H1 (cell line): ENCODE results near the gene HOXD11. TPM values are rescaled to one million over a fixed set of nuclear protein-coding genes. Genes with fewer than 3 reads are reported as not detected.
A peak's percentile ranks its signal among the peaks of the same experiment; 100 is the strongest.

Experiments
- CTCF ChIA-PET: fragments of 300-600 bp; sonication (Branson Sonifier 250); formaldehyde crosslinking; loops from one replicate; lab custom pipeline; 2021; ENCODE audit not compliant: partially characterized antibody; lab: Charles Lee
- POLR2A ChIA-PET: fragments of 300-600 bp; sonication (Branson Sonifier 250); formaldehyde crosslinking; loops from one replicate; lab custom pipeline; 2021; ENCODE audit warnings: inconsistent platforms; ENCODE audit not compliant: partially characterized antibody; lab: Charles Lee
- DNase-seq, 2 experiments: peaks; one replicate each; pipeline versions ENCODE4 v3.0.0 to v3.0.0-alpha.2; 2010 to 2022; ENCODE audit warnings: low spot score in 2 of 2, low read depth in 1 of 2, mixed read lengths in 1 of 2
- FAIRE-seq: peaks from 2 replicates; lab custom pipeline; 2011; peaks lifted over from hg19 to GRCh38; lab: Jason Lieb, UNC
- H2AFZ ChIP-seq: 2 replicates; pipeline ENCODE4 v1.8.1; 2012; ENCODE audit warnings: low read length, inconsistent platforms
- H2AK5ac ChIP-seq: 2 replicates; pipeline ENCODE4 v1.6.1; 2013; ENCODE audit warnings: low read depth, low read length
- H2BK120ac ChIP-seq: replicated peaks from 2 replicates; pipeline ENCODE3; 2013; ENCODE audit warnings: low read depth, low read length, inconsistent platforms
- H2BK12ac ChIP-seq: 2 replicates; pipeline ENCODE4 v1.6.1; 2013; ENCODE audit warnings: low read depth, low read length
- H2BK15ac ChIP-seq: 2 replicates; pipeline ENCODE4 v1.6.1; 2013; ENCODE audit warnings: low read length
- H2BK20ac ChIP-seq: 2 replicates; pipeline ENCODE4 v1.6.1; 2013; ENCODE audit warnings: low read length
- H2BK5ac ChIP-seq: 2 replicates; pipeline ENCODE4 v1.6.1; 2013; ENCODE audit warnings: low read depth, low read length
- H3K14ac ChIP-seq: 2 replicates; pipeline ENCODE4 v1.6.1; 2013; ENCODE audit warnings: inconsistent platforms; ENCODE audit not compliant: insufficient read length
- H3K18ac ChIP-seq: 2 replicates; pipeline ENCODE4 v1.6.1; 2013; ENCODE audit warnings: low read length; ENCODE audit errors: extremely low read depth
- H3K23ac ChIP-seq: 2 replicates; pipeline ENCODE4 v1.6.1; 2013; ENCODE audit warnings: inconsistent platforms; ENCODE audit not compliant: insufficient read length
- H3K23me2 ChIP-seq: 2 replicates; pipeline ENCODE4 v1.6.1; 2013; ENCODE audit warnings: low read depth, low read length
- H3K27ac ChIP-seq: 2 replicates; pipeline ENCODE4 v1.6.1; 2011; ENCODE audit warnings: low read depth, low read length, inconsistent platforms
- H3K27me3 ChIP-seq, 4 experiments: replicated peaks in 1 of 4; 1 replicate in 1 of 4; 2 replicates in 3 of 4; pipeline versions ENCODE4 v1.6.1 to v1.8.1; 2011 to 2013; ENCODE audit warnings: low read length in 3 of 4, mild to moderate bottlenecking in 3 of 4, inconsistent platforms in 2 of 4, mixed read lengths in 2 of 4, moderate library complexity in 1 of 4; ENCODE audit not compliant: control insufficient read depth in 3 of 4, insufficient read depth in 3 of 4; ENCODE audit errors: extremely low read depth in 1 of 4
- H3K36me3 ChIP-seq, 4 experiments: 2 replicates each; pipeline versions ENCODE4 v1.6.1 to v1.8.1; 2011 to 2013; ENCODE audit warnings: mild to moderate bottlenecking in 4 of 4, low read length in 3 of 4, moderate library complexity in 2 of 4, control low read depth in 1 of 4, inconsistent platforms in 1 of 4; ENCODE audit not compliant: insufficient read depth in 4 of 4, control insufficient read depth in 2 of 4
- H3K4ac ChIP-seq: replicated peaks from 2 replicates; pipeline ENCODE3; 2013; ENCODE audit warnings: low read length, low read depth, mixed read lengths, inconsistent platforms; ENCODE audit not compliant: insufficient read length
- H3K4me1 ChIP-seq, 4 experiments: replicated peaks in 1 of 4; 1 replicate in 1 of 4; 2 replicates in 3 of 4; pipeline versions ENCODE4 v1.6.1 to v1.8.1; 2011 to 2013; ENCODE audit warnings: low read length in 3 of 4, inconsistent platforms in 2 of 4, mixed read lengths in 1 of 4; ENCODE audit not compliant: insufficient read depth in 4 of 4, control insufficient read depth in 3 of 4
- H3K4me2 ChIP-seq, 2 experiments: 2 replicates each; pipeline versions ENCODE4 v1.6.1 to v1.8.1; 2011 to 2013; ENCODE audit warnings: low read depth in 2 of 2, low read length in 2 of 2, control low read depth in 1 of 2, inconsistent platforms in 1 of 2, mild to moderate bottlenecking in 1 of 2; ENCODE audit not compliant: insufficient read depth in 1 of 2
- H3K4me3 ChIP-seq, 4 experiments: fragments of 200-600, 300-600 bp in 1 of 4; sonication (generic), shearing (Covaris generic), sonication (Bioruptor Twin) in 1 of 4; 2 replicates each; pipeline versions ENCODE4 v1.5.1 to v1.8.1; 2011 to 2016; ENCODE audit warnings: low read length in 4 of 4, low read depth in 3 of 4, control low read depth in 2 of 4, inconsistent platforms in 2 of 4, mild to moderate bottlenecking in 2 of 4, mixed read lengths in 1 of 4, moderate library complexity in 1 of 4; ENCODE audit not compliant: insufficient read depth in 2 of 4; ENCODE audit errors: extremely low read depth in 1 of 4
- H3K56ac ChIP-seq: replicated peaks from 2 replicates; pipeline ENCODE3; 2013; ENCODE audit warnings: low read depth, mild to moderate bottlenecking, mixed read lengths, low read length, inconsistent platforms; ENCODE audit not compliant: insufficient read length
- H3K79me1 ChIP-seq: 2 replicates; pipeline ENCODE4 v1.6.1; 2013; ENCODE audit warnings: low read depth, low read length, control low read depth
- H3K79me2 ChIP-seq, 2 experiments: 2 replicates each; pipeline versions ENCODE4 v1.6.1 to v1.8.1; 2012 to 2013; ENCODE audit warnings: low read length in 2 of 2, mild to moderate bottlenecking in 2 of 2, inconsistent platforms in 1 of 2; ENCODE audit not compliant: insufficient read depth in 2 of 2, control insufficient read depth in 1 of 2
- H3K9ac ChIP-seq, 4 experiments: replicated peaks in 1 of 4; 1 replicate in 1 of 4; 2 replicates in 3 of 4; pipeline versions ENCODE4 v1.6.1 to v1.8.1; 2011 to 2013; ENCODE audit warnings: low read depth in 3 of 4, low read length in 3 of 4, control low read depth in 2 of 4, mild to moderate bottlenecking in 2 of 4, moderate library complexity in 2 of 4, inconsistent platforms in 1 of 4; ENCODE audit errors: extremely low read depth in 1 of 4
- H3K9me3 ChIP-seq, 2 experiments: 2 replicates each; pipeline versions ENCODE4 v1.6.1 to v1.8.1; 2012 to 2013; ENCODE audit warnings: mild to moderate bottlenecking in 2 of 2, moderate library complexity in 2 of 2, control low read depth in 1 of 2, inconsistent platforms in 1 of 2, low read depth in 1 of 2, low read length in 1 of 2, mixed read lengths in 1 of 2; ENCODE audit not compliant: insufficient read depth in 2 of 2
- H4K20me1 ChIP-seq, 2 experiments: replicated peaks in 1 of 2; 2 replicates each; pipeline versions ENCODE3 to v1.8.1; 2011 to 2013; ENCODE audit warnings: inconsistent platforms in 2 of 2, low read length in 2 of 2, mild to moderate bottlenecking in 1 of 2; ENCODE audit not compliant: insufficient read depth in 2 of 2, control insufficient read depth in 1 of 2
- H4K5ac ChIP-seq: 2 replicates; pipeline ENCODE4 v1.6.1; 2013; ENCODE audit warnings: low read length, low read depth, mixed read lengths, inconsistent platforms; ENCODE audit not compliant: insufficient read length
- H4K8ac ChIP-seq: 2 replicates; pipeline ENCODE4 v1.8.0; 2013; ENCODE audit warnings: mild to moderate bottlenecking, moderate library complexity, low read length, inconsistent platforms; ENCODE audit not compliant: insufficient read depth; ENCODE audit errors: extremely low read depth
- H4K91ac ChIP-seq: replicated peaks from 2 replicates; pipeline ENCODE3; 2013; ENCODE audit warnings: low read length, mixed read lengths, inconsistent platforms; ENCODE audit not compliant: insufficient read length
- CBX8 ChIP-seq: fragments of 300-800, 300-1000 bp; sonication (generic); IDR thresholded peaks from 2 replicates; pipeline ENCODE4 v1.7.1; 2016; ENCODE audit warnings: low read depth, low read length, borderline replicate concordance
- CHD1 ChIP-seq: IDR thresholded peaks from 2 replicates; pipeline ENCODE4 v1.6.1; 2012; ENCODE audit warnings: low read depth, low read length, improper control_type of control experiment
- CREB1 ChIP-seq: IDR thresholded peaks from 2 replicates; pipeline ENCODE4 v1.6.1; 2012; ENCODE audit warnings: inconsistent platforms
- EZH2 ChIP-seq: fragments of 200-600 bp; sonication (generic); IDR thresholded peaks from 2 replicates; pipeline ENCODE4 v1.7.1; 2012; ENCODE audit warnings: low read depth, mild to moderate bottlenecking, moderate library complexity, low read length, inconsistent platforms; ENCODE audit not compliant: severe bottlenecking
- RNF2 ChIP-seq: fragments of 200-900, 300-1000 bp; sonication (generic); IDR thresholded peaks from 2 replicates; pipeline ENCODE4 v1.7.1; 2016; ENCODE audit warnings: borderline replicate concordance, low read depth, mild to moderate bottlenecking, antibody characterized with exemption, low read length; ENCODE audit not compliant: poor library complexity, severe bottlenecking; ENCODE audit errors: missing control alignments
- SUZ12 ChIP-seq: fragments of 200-600 bp; sonication (generic); IDR thresholded peaks from 2 replicates; pipeline ENCODE4 v1.6.1; 2012; ENCODE audit warnings: mild to moderate bottlenecking, inconsistent platforms, low read length, moderate library complexity, mixed read lengths
- ZNF274 ChIP-seq: IDR thresholded peaks from 2 replicates; pipeline ENCODE4 v1.7.0; 2012; ENCODE audit warnings: low read length, borderline replicate concordance; ENCODE audit errors: extremely low read depth
- WGBS, 2 experiments: shearing (Covaris generic) in 1 of 2; methylation state at CpG; one replicate each; pipeline versions ENCODE4 v1.1.6 to v1.1.7; 2013 to 2015; ENCODE audit warnings: low lambda C conversion rate in 2 of 2, mixed read lengths in 2 of 2, inconsistent platforms in 1 of 2, low coverage in 1 of 2, missing lambda C conversion rate in 1 of 2; ENCODE audit not compliant: insufficient replicate concordance in 2 of 2, insufficient coverage in 1 of 2, insufficient read length in 1 of 2; ENCODE audit errors: extremely low coverage in 1 of 2, missing lambda C conversion rate in 1 of 2; 5-methylcytosine and 5-hydroxymethylcytosine counted together
- polyA plus RNA-seq, 7 experiments: library from polyadenylated mRNA; depleted of rRNA in 3 of 7; stranded (reverse) in 5 of 7; unstranded in 2 of 7; fragments of >200 nt in 5 of 7; fragments of 200-250 nt in 2 of 7; gene quantifications; 1 replicate in 5 of 7; 2 replicates in 1 of 7; 4 replicates in 1 of 7; pipeline versions ENCODE4 v1.2.1 to v1.2.3, GENCODE V29; 2011 to 2013; ENCODE audit warnings: missing spikeins in 2 of 7, mixed read lengths in 2 of 7
- total RNA-seq: library from RNA; stranded (reverse); fragmentation: NEBNext Ultra II Directional; extraction: Animal tissue kit (Norgen Biotek cat#: 25700); gene quantifications from 2 replicates; pipeline ENCODE4 v1.2.1, GENCODE V29; 2021

HOXD11 gene
- total and polyA plus RNA-seq, 2 of the 8 experiments (the other 6 are each of a cell fraction or from before 2014, with no cell fraction given) = not detected

DNA sequence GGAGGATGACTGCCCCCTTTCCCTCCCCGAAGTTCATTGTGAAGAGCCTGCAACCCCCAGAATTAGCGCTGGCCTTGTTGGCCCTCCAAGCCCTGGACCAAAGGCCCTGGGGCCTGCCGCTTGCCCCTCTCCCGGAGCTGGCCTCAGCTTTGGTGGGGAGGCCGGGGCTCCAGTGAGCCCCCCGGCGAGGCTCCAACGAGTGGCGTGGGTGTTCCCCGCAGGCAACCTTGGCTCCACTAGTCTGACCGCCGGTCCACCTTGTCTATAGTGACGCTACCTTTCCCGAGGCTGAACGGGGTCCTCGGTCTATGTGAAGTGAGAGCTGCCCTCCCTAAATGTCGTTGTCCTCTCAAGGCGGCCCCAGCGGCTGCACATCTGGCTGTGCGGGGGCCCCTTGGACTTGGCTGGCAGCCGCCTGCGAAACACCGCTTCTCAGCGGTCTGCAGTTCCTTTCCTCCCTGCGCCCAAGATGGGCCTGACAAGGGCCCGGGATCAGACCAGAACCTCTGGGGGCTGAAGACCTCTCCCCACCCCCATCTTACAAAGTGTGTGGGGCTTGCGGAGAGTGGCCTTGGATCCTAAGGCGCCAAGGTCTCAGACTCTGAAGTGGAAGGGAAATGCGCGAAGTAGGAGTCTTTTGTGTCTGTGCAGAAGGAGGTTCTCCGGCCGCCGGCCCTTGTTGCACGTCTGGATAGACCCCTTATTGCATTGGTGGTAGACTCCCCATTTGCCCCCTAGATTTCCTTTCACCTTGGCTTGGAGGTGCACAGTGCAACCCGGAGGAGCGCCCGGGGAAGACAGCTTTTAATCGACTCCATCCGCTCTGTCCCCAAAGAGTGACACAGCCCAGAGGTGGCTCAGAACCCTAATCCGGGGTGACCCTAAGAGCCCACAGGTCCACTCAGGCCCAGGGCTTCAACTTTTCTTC is 5.6 kb downstream of the HOXD11 start:
- no peak overlapping the region for H3K18ac ChIP-seq
- peaks cover 19 to 29% of the 10 kb centered on the region in 2 experiments for H4K20me1 ChIP-seq
- CTCF ChIA-PET = interaction anchor here (0.6 to 5.4 kb wide), 16 partner anchors 8 to 1116 kb away, joined by 3 to 42 read pairs (median 3); partner anchors contain the start of gene HOXD9
- no peak overlapping the region for H3K56ac ChIP-seq
- no peak overlapping the region for H3K4me2 ChIP-seq
- H2BK15ac ChIP-seq = no peak overlapping the region
- no peak overlapping the region for H2AFZ ChIP-seq
- H3K36me3 ChIP-seq = peaks cover 0 to 16% (median 0%) of the 10 kb centered on the region in 4 experiments; a peak in 1 of 8 replicates
- H3K4ac ChIP-seq = no peak overlapping the region
- no peak overlapping the region for H3K14ac ChIP-seq
- no peak overlapping the region for H4K91ac ChIP-seq
- H3K23me2 ChIP-seq = no peaks in the 10 kb centered on the region
- no peak overlapping the region for H2BK12ac ChIP-seq
- no peak overlapping the region for H3K9ac ChIP-seq
- H3K27me3 ChIP-seq = peaks cover 96 to 100% (median 100%) of the 10 kb centered on the region in 4 experiments
- H3K79me2 ChIP-seq = no peaks in the 10 kb centered on the region
- peak; percentile 93 for TF ChIP-seq RNF2
- TF ChIP-seq CHD1 = no peak
- peak; percentile 100 for TF ChIP-seq SUZ12
- TF ChIP-seq CREB1 = no peak
- no peak for TF ChIP-seq ZNF274
- TF ChIP-seq CBX8 = peak; percentile 6; the same call in 1 of the 2 replicates
- TF ChIP-seq EZH2 = peak; percentile 98
- TF ChIP-seq, all 59 proteins: peak for 4
- H4K8ac ChIP-seq = 0 out of 2 replicates have a peak overlapping the region, but pooled peaks have one; percentile 58
- no peak for FAIRE-seq
- H4K5ac ChIP-seq = no peak overlapping the region
- peak in 1 of 2 experiments; percentile 60 for DNase-seq
- H3K79me1 ChIP-seq = no peaks in the 10 kb centered on the region
- WGBS, 2 experiments = 19% methylated on average over 35 of the region's 40 CpGs; no CpG with 5 or more reads in 1 of the 2 experiments
- no peak overlapping the region for H2BK120ac ChIP-seq
- H3K9me3 ChIP-seq = peaks cover 0 to 16% of the 10 kb centered on the region in 2 experiments; a peak in 2 of 4 replicates
- no peak overlapping the region for H3K4me3 ChIP-seq
- H3K23ac ChIP-seq = no peak overlapping the region
- H2BK5ac ChIP-seq = no peak overlapping the region
- H2BK20ac ChIP-seq = no peak overlapping the region
- no peak overlapping the region for H2AK5ac ChIP-seq
- H3K4me1 ChIP-seq = peaks cover 0 to 6% (median under 1%) of the 10 kb centered on the region in 4 experiments; a peak in 4 of 7 replicates
- no peak overlapping the region for H3K27ac ChIP-seq
- POLR2A ChIA-PET = no interaction called here
